Skeletal muscle satellite cell (primary cell): Measurements from ENCODE around the gene FRG2.
"Not testable (repeated sequence)": the region's sequence is repeated elsewhere in the genome, so short reads cannot be mapped to it uniquely, and the experiment has no call there.

Experiments
- H3K27me3 ChIP-seq: 2 replicates; pipeline ENCODE4 v1.7.0; 2013; ENCODE audit warnings: low read length; ENCODE audit not compliant: control insufficient read depth, insufficient read depth
- H3K36me3 ChIP-seq: 2 replicates; pipeline ENCODE4 v1.7.0; 2013; ENCODE audit warnings: mild to moderate bottlenecking, control low read depth, low read length; ENCODE audit not compliant: insufficient read depth
- H3K4me1 ChIP-seq: 2 replicates; pipeline ENCODE4 v1.7.0; 2013; ENCODE audit warnings: low read length; ENCODE audit not compliant: control insufficient read depth, insufficient read depth
- H3K4me2 ChIP-seq: 2 replicates; pipeline ENCODE4 v1.7.0; 2013; ENCODE audit warnings: mild to moderate bottlenecking, low read length
- H3K4me3 ChIP-seq: 2 replicates; pipeline ENCODE4 v1.7.0; 2013; ENCODE audit warnings: low read length
- H3K9ac ChIP-seq: 2 replicates; pipeline ENCODE4 v1.7.0; 2013; ENCODE audit warnings: mild to moderate bottlenecking, low read depth, low read length, moderate library complexity
- H3K9me3 ChIP-seq: replicated peaks from 2 replicates; pipeline ENCODE4 v1.7.0; 2013; ENCODE audit warnings: mild to moderate bottlenecking, control low read depth, low read length

Gene FRG2

DNA sequence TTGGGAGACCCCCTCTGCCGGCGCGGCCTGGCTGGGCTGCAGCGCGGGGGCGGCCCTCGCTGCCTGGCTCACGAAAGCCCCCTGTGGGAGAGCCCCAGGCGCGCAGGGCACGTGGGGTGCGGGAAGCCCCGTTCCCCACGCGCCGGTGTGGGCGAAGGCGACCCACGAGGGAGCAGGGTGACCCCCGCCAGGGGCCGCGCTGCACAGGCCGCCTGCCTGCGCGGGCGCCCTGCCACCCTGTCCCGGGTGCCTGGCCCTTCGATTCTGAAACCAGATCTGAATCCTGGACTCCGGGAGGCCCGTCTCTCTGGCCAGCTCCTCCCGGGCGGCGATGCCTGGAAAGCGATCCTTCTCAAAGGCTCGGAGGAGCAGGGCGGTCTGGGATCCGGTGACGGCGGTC lies 5.1 kb downstream of the FRG2 start:
- not testable (repeated sequence) for H3K4me1 ChIP-seq, H3K9ac ChIP-seq, H3K4me2 ChIP-seq, H3K36me3 ChIP-seq, H3K4me3 ChIP-seq, H3K9me3 ChIP-seq
- H3K27me3 ChIP-seq, result peaks cover 47% of the 10 kb centered on the region

DNA sequence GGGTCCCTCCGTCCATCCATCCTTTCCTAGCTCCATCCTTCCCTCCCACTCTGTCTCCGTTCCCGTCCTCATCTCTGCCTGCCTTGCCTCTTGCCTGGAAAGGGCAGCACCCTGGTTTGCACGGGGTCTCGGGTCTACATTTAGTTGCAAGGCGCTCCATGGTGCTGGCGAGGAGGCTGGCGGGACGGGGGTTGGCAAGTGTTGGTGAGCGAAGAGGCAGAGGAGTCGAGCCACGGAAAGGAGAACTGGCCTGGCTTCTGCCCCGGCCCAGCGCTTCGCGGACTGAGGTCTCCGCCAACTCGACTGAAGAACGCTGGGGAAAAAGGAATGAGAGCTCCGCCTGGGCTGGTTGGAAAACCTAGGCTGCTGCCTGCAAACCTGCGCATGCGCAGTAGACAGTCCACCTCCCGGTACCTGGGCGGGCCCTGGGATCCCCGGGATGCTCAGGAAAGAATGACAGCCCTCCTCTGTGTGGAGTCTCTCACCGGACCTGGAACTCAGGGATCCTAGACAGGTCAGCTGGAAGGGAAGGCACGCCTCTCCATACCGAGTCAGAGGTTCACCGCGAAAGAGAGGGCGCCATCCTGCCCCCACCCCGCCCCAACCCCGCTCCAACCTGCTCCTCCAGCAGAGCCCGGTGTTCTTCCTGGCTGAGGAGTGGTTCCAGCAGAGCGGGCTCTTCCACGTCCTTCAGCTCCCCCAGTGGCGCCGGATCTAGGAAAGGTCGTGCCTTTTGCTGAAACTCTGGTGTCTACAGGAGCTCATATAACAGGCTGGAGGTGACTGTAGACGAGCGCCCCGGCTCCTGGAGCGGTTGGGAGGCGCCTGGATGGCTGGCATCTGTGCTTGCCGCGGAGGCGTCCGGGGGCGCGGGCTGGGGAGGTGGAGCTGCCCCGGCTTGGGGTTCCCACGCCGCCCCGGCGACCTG lies 6.0 kb downstream of the FRG2 start:
- Histone ChIP-seq H3K4me3 (no peak overlapping the region), H3K36me3 (no peaks in the 10 kb centered on the region), H3K4me1 (no peaks in the 10 kb centered on the region), H3K9me3 (no peaks in the 10 kb centered on the region), H3K4me2 (peak overlapping the region; percentile 58), H3K9ac (no peak overlapping the region), H3K27me3 (peaks cover 56% of the 10 kb centered on the region)

DNA sequence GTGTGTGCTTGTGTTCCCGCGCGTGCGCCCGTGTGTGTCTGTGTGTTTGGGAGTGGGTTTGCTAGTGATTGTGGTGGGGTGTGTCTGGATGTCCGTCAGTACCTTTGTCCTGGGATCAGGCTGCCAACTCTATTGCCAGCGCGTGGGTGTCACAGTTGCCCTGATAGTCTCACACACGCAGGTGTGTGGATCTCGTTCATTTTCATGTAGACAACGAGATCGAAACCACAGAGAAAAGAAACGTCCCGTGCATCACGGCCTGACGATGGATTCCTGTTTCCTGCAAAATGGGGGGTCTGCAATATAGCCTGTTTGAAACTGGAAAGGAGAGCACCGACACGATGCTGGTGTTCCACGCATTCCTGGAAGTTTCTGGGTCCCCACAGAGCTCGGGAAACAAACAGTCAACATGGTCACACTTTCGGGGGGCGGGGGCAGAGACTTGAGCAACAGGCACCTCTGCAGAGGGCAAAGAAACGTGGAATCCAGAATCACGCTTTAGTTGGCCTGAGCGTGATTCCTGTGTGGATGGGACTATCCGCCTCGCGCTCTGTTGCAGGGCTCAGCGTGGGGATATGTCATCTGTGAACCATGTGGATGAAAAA lies 7.1 kb downstream of the FRG2 start:
- H3K9ac ChIP-seq, H3K9me3 ChIP-seq, H3K36me3 ChIP-seq, H3K4me3 ChIP-seq, H3K4me2 ChIP-seq, H3K4me1 ChIP-seq: not testable (repeated sequence)
- peaks cover 63% of the 10 kb centered on the region for H3K27me3 ChIP-seq

DNA sequence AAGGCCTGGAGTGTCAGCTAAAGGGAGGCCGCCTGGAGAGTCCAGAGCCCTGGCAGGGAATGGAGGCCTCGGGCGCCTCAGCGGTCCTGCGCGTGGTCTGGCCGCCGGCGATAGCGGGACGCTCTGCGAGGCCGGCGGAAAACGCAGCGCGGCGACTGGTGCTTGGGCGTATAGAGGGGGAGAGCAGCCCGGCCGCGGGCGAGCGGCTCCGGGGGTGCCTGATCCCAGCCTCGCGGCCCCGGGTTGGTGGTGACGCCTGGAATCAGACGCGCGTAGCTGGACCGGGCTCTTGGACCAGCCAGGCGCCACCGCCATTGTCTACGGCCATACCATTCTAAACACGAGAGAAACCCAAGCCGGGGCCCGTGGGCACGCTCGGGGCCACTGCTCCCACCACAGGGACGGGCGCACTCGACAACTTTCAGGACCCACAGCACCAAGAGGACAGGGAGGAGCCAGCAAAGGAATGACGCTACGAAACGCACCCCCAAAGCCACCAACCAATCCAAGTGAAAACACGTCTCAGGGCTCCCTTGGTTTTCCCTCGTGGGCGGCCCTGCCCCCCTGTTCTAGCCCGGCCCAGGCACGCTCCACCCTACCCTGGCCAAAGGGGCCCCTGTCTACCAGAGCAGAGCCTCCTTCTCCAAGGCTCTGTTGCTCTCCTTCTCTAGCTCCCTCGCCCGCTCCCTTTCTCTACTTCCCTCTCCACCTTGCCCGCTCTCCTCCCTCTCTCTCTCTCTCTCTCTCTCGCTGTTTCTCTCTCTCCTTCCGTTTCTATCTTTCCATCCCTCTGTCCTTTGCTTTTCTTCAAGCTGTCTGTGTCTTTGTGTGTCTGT lies 7.8 kb downstream of the FRG2 start:
- no peaks in the 10 kb centered on the region for H3K4me1 ChIP-seq
- no peak overlapping the region for H3K4me2 ChIP-seq
- H3K27me3 ChIP-seq, result peaks cover 67% of the 10 kb centered on the region
- no peak overlapping the region for H3K4me3 ChIP-seq
- no peaks in the 10 kb centered on the region for H3K9me3 ChIP-seq
- no peaks in the 10 kb centered on the region for H3K36me3 ChIP-seq
- H3K9ac ChIP-seq, result no peak overlapping the region

DNA sequence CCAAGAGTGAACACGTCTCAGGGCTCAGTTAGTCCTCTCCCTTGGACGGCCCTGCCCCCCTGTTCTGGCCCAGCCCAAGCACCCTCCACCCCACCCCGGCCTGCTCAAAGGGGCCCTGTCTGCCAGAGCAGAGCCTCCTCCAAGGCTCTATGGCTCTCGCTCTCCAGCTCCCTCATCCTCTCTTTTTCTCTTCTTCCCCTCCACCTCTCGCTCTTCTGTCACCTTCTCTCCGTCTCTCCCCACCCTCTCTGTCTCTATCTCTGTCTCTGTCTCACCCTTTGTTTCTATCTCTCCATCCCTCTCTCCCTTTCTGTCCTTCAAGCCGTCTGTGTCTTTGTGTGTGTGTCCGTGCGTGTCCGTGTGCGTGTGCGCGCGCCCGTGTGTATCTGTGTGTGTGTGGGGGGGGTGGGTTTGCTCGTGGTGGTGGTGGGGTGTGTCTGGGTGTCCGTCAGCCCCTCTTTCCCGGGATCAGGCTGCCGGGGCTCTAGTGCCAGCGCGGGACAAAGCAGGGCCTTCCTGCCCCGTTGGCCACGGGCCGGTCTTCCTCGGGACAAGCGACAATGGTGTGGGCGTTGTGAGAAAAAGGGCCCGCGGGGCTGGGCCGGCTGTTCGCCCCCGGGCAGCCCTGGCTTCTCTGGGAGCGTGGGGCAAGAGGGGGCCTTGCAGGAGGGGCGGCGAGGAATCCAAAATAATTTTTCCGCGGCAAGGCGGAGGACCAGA lies 8.7 kb downstream of the FRG2 start:
- no peak overlapping the region for H3K4me3 ChIP-seq
- no peaks in the 10 kb centered on the region for H3K4me1 ChIP-seq
- no peak overlapping the region for H3K4me2 ChIP-seq
- no peaks in the 10 kb centered on the region for H3K36me3 ChIP-seq
- no peak overlapping the region for H3K9ac ChIP-seq
- no peaks in the 10 kb centered on the region for H3K9me3 ChIP-seq
- H3K27me3 ChIP-seq, result peaks cover 67% of the 10 kb centered on the region

DNA sequence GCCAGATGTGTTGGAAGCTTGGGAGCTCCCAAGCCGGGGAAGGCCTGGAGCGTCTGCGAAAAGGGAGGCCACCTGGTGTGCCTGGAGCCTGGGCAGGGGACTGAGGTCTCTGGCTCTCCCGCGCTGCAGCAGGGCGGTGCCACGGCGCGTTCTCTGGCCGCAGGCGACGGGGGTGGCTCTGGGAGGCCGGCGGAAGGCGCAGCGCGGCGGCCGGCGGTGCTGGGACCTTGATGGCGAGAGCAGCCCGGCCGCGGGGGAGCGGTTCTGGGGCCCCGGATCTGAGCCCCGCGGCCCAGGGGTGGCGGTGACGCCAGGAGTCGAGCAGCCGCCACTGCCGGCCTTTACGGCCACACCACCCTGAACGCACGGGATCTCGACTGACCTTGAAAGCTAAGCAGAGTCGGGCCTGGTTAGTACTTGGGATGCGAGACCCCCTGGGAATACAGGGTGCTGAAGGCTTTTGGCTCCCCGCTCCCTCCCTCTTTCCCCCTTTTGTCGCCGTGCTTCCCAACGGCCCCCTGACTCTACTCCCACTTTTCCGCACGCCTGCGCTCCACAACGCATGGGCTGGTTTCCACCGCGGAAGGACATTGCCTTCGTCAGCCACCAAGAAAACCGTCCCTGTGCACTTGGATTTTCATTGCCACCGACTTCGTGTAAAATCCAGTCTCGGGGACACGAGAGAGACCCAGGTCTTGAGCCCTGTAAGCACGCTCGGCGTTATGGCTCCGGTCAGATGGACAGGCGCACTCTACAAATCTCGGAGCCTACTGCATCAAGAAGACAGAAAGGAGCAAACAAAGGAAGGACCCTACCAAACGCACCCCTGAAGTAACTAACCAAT lies 9.5 kb downstream of the FRG2 start:
- H3K4me3 ChIP-seq, result no peak overlapping the region
- H3K27me3 ChIP-seq, result peaks cover 64% of the 10 kb centered on the region
- H3K9me3 ChIP-seq, result no peaks in the 10 kb centered on the region
- H3K4me1 ChIP-seq, result no peaks in the 10 kb centered on the region
- no peak overlapping the region for H3K9ac ChIP-seq
- no peaks in the 10 kb centered on the region for H3K36me3 ChIP-seq
- H3K4me2 ChIP-seq, result no peak overlapping the region

DNA sequence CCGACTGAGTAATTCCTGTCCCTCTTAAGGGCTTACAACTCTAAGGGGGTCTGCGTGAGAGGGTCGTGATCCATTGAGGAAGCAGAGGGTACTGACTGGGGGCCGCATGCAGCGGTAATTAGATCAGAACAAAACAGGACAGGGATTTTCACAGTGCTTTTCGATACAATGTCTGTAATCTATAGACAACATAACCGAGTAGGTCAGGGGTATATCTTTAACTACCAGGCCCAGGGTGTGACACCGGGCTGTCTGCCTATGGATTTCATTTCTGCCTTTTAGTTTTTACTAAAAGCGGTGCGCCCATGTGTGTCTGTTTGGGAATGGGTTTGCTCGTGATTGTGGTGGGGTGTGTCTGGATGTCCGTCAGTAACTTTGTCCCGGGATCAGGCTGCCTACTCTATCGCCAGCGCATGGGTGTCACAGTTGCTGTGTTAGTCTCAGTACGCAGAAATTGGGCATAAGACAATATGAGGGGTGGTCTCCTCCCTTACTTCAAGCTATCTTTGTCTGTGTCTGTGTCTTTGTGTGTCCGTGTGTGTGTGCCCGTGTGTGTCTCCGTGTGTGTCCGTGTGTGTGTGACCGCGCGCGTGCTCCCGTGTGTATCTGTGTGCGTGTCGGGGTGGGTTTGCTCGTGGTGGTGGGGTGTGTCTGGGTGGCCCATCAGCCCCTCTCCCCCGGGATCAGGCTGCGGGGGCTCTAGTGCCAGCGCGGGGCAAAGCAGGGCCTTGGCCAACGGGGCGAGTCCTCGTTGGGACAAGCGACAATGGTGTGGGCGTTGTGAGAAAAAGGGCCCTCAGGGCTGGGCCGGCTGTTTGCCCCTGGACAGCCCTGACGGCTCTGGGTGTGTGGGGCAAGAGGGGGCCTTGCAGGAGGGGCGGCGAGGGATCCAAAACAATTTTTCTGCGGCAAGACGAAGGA lies 10.4 kb downstream of the FRG2 start:
- H3K4me1 ChIP-seq, result no peaks in the 10 kb centered on the region
- H3K4me2 ChIP-seq, result no peak overlapping the region
- no peaks in the 10 kb centered on the region for H3K36me3 ChIP-seq
- H3K27me3 ChIP-seq, result peaks cover 64% of the 10 kb centered on the region
- no peak overlapping the region for H3K9ac ChIP-seq
- H3K9me3 ChIP-seq, result no peaks in the 10 kb centered on the region
- no peak overlapping the region for H3K4me3 ChIP-seq

DNA sequence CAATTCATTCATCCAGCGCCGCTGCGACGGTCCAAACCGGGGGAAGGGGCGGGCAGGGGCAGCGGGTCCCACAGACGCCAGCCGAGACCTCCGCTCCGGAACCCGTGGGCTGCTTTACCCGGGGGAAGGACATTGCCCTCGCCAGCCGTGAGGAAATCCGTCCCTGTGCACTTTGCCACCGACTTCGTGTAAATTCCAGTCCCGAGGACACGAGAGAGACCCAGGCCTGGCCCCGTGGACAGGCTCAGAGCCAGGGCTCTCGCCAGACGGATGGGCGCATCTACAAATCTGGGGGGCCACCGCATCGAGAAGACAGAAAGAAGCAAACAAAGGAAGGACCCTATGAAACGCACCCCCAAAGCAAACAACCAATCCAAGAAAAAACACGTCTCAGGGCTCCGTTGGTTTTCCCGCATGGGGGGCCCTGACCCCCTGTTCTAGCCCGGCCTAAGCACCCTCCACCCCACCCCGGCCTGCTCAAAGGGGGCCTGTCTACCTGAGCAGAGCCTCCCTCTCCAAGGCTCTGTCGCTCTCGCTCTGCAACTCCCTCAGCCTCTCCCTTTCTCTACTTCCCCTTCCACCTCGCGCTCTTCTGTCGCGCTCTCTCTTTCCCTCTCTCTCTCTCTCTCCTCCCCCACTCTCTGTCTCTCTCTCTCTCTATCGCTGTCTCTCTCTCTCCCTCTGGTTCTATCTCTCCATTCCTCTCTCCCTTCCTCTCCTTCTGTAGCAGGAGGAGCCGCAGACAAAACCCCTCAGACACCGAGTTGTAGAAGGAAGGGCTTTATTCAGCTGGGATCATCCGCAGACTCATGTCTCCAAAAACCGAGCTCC lies 11.3 kb downstream of the FRG2 start:
- H3K9ac ChIP-seq, result no peak overlapping the region
- H3K27me3 ChIP-seq, result peaks cover 57% of the 10 kb centered on the region
- H3K4me3 ChIP-seq, result no peak overlapping the region
- no peaks in the 10 kb centered on the region for H3K9me3 ChIP-seq
- H3K36me3 ChIP-seq, result no peaks in the 10 kb centered on the region
- H3K4me1 ChIP-seq, result no peaks in the 10 kb centered on the region
- no peak overlapping the region for H3K4me2 ChIP-seq

DNA sequence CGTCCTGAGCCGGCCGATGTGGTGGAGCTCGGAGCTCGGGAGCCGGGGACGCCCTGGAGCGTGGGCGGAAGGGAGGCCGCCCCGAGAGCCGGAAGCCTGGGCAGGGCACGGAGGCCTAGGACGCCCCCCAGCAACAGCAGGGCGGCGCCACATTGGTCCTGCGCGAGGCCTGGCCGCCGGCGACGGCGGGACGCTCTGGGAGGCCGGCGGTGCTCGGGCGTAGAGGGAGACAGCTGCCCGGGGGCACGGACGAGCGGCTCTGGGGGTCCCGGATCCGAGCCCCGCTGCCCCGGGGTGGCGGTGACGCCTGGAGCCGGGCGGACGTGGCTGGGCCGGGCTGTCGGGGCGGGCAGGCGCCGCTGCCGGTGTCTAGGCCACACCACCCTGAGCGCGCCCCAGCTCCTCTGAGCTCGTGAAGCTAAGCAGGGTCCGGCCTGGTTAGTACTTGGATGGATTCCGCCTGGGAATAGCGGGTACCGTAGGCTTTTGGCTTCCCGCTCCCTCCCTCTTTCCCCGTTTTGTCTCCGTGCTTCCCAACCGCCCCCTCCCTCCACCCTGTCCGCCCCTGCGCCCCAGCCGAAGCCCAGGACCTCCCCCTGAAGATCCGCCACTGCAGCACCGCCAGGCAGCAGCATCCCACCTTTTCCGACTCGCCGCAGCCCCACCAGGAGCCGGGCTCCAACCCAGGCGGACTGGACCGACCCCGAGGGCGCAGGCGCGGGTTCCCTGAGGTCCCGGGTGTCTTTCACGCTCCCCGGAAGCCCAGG lies 12.1 kb downstream of the FRG2 start:
- H3K36me3 ChIP-seq, result no peaks in the 10 kb centered on the region
- peaks cover 49% of the 10 kb centered on the region for H3K27me3 ChIP-seq
- peak overlapping the region; percentile 55 for H3K4me3 ChIP-seq
- no peaks in the 10 kb centered on the region for H3K4me1 ChIP-seq
- no peaks in the 10 kb centered on the region for H3K9me3 ChIP-seq
- peak overlapping the region; percentile 35 for H3K9ac ChIP-seq
- peak overlapping the region; percentile 63 for H3K4me2 ChIP-seq
